DND-41 (cell line): ENCODE results near the gene SCRN1.

Experiments
- ATAC-seq: fragments of 200-7000 bp; cut with Tn5 transposase; 3 replicates; pipeline ENCODE4 v1.9.1; 2021; ENCODE audit warnings: low read depth; ENCODE audit not compliant: insufficient read depth
- DNase-seq: peaks from one replicate; pipeline ENCODE4 v3.0.0-alpha.2; 2020
- H2AFZ ChIP-seq: 2 replicates; pipeline ENCODE4 v1.6.0; 2012; ENCODE audit warnings: low read depth, low read length
- H3K27ac ChIP-seq: 2 replicates; pipeline ENCODE4 v1.5.1; 2012; ENCODE audit warnings: low read length, inconsistent platforms
- H3K27me3 ChIP-seq: fragments of 200-600 bp; sonication (generic); 2 replicates; pipeline ENCODE4 v1.6.0; 2012; ENCODE audit warnings: low read length, mild to moderate bottlenecking, inconsistent platforms; ENCODE audit not compliant: insufficient read depth, poor library complexity
- H3K36me3 ChIP-seq: 2 replicates; pipeline ENCODE4 v1.5.1; 2012; ENCODE audit warnings: low read length, inconsistent platforms; ENCODE audit not compliant: insufficient read depth
- H3K4me1 ChIP-seq: 2 replicates; pipeline ENCODE4 v1.5.1; 2012; ENCODE audit warnings: mild to moderate bottlenecking, low read length; ENCODE audit not compliant: insufficient read depth
- H3K4me2 ChIP-seq: 2 replicates; pipeline ENCODE4 v1.6.0; 2012; ENCODE audit warnings: mild to moderate bottlenecking, moderate library complexity, low read length, inconsistent platforms; ENCODE audit not compliant: insufficient read depth
- H3K4me3 ChIP-seq, 2 experiments: fragments of 200-600 bp in 1 of 2; shearing (Covaris generic) in 1 of 2; 2 replicates each; pipeline ENCODE4 v1.5.1; 2012 to 2016; ENCODE audit warnings: inconsistent platforms in 2 of 2, low read length in 2 of 2, mild to moderate bottlenecking in 2 of 2, low read depth in 1 of 2, moderate library complexity in 1 of 2
- H3K79me2 ChIP-seq: 2 replicates; pipeline ENCODE4 v1.6.0; 2012; ENCODE audit warnings: low read length, inconsistent platforms; ENCODE audit not compliant: insufficient read depth
- H3K9ac ChIP-seq: 2 replicates; pipeline ENCODE4 v1.6.0; 2012; ENCODE audit warnings: low read depth, mild to moderate bottlenecking, inconsistent platforms, low read length, moderate library complexity
- H3K9me3 ChIP-seq: 2 replicates; pipeline ENCODE4 v1.5.1; 2012; ENCODE audit warnings: low read length, moderate library complexity, mild to moderate bottlenecking, inconsistent platforms; ENCODE audit not compliant: insufficient read depth, severe bottlenecking
- H4K20me1 ChIP-seq: 2 replicates; pipeline ENCODE4 v1.6.0; 2012; ENCODE audit warnings: low read length; ENCODE audit not compliant: insufficient read depth
- EZH2 ChIP-seq: IDR thresholded peaks from 3 replicates; pipeline ENCODE4 v1.6.1; 2012; ENCODE audit warnings: borderline replicate concordance, low read depth, mild to moderate bottlenecking, moderate library complexity, low read length, inconsistent platforms; ENCODE audit not compliant: severe bottlenecking
- TF ChIP-seq, protein P1 (sequence below): IDR thresholded peaks from 2 replicates; pipeline ENCODE4 v1.5.1; 2012; ENCODE audit warnings: borderline replicate concordance, low read length, moderate library complexity, mild to moderate bottlenecking; ENCODE audit not compliant: poor library complexity, severe bottlenecking; ENCODE audit errors: extremely low read depth

SCRN1 gene

DNA sequence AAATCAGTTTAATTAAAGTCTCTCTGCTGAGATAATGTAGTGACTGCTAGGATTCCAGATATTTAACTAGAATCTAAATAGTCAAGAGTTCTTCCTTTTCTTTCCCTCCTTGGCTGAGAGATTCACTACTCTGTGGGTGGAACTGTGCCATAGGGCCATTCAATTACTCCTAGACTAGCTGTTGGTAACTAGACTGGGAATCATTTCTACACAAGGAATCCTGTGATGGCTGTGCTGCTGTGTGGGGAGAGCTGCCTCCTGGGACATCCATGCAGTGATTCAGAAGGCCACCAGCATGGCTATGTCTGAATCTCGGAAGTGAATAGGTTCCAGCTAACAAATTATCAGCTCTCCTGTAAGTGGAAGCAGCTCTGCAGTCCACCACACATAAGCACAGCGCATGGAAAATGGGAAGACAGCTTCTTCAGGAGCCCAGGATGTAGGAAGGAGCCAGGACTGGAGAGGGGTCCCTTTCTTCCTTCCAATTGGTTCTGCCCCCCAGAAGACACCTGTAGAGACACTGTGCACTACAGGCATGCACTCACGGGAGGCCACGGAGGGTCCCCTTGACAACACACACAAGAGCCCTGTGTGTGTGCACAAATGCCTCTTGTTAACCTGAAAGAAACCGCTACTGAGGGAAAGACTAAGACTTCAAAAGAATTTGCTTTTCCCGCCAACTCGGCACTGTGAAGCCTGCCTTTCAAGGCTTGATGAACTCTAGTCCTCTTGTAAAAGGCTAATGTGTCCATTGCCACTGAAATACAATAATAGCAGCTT lies 66.5 kb downstream of the SCRN1 start:
- no peak overlapping the region for H3K4me3 ChIP-seq
- 0 out of 2 replicates have a peak, but pooled peaks cover 3% of the 10 kb centered on the region for H4K20me1 ChIP-seq
- no peak overlapping the region for H3K9ac ChIP-seq
- TF ChIP-seq, protein P1, sequence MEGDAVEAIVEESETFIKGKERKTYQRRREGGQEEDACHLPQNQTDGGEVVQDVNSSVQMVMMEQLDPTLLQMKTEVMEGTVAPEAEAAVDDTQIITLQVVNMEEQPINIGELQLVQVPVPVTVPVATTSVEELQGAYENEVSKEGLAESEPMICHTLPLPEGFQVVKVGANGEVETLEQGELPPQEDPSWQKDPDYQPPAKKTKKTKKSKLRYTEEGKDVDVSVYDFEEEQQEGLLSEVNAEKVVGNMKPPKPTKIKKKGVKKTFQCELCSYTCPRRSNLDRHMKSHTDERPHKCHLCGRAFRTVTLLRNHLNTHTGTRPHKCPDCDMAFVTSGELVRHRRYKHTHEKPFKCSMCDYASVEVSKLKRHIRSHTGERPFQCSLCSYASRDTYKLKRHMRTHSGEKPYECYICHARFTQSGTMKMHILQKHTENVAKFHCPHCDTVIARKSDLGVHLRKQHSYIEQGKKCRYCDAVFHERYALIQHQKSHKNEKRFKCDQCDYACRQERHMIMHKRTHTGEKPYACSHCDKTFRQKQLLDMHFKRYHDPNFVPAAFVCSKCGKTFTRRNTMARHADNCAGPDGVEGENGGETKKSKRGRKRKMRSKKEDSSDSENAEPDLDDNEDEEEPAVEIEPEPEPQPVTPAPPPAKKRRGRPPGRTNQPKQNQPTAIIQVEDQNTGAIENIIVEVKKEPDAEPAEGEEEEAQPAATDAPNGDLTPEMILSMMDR = no peak
- TF ChIP-seq EZH2 = no peak
- no peaks in the 10 kb centered on the region for H3K4me1 ChIP-seq
- no peaks in the 10 kb centered on the region for H3K9me3 ChIP-seq
- no peaks in the 10 kb centered on the region for H3K36me3 ChIP-seq
- H3K79me2 ChIP-seq = no peaks in the 10 kb centered on the region
- H3K27me3 ChIP-seq = peaks cover 4% of the 10 kb centered on the region
- ATAC-seq (no peak), DNase-seq (no peak)
- no peak overlapping the region for H3K4me2 ChIP-seq
- H2AFZ ChIP-seq = no peak overlapping the region
- no peak overlapping the region for H3K27ac ChIP-seq

- Histone ChIP-seq H3K79me2 (no peaks in the 10 kb centered on the region), H2AFZ (no peak overlapping the region), H4K20me1 (0 out of 2 replicates have a peak, but pooled peaks cover 3% of the 10 kb centered on the region), H3K4me1 (no peaks in the 10 kb centered on the region), H3K27ac (no peak overlapping the region), H3K9ac (no peak overlapping the region), H3K9me3 (no peaks in the 10 kb centered on the region), H3K27me3 (peaks cover 4% of the 10 kb centered on the region), H3K36me3 (no peaks in the 10 kb centered on the region), H3K4me3 (no peak overlapping the region), H3K4me2 (no peak overlapping the region)
- TF ChIP-seq EZH2 = no peak
- TF ChIP-seq, protein P1 = peak; percentile 94
- DNase-seq (peak; percentile 69), ATAC-seq (peak; percentile 98)
Observed at GRCh38 chr7:29921404-29922010, 68.1 kb downstream of the SCRN1 start.

DNA sequence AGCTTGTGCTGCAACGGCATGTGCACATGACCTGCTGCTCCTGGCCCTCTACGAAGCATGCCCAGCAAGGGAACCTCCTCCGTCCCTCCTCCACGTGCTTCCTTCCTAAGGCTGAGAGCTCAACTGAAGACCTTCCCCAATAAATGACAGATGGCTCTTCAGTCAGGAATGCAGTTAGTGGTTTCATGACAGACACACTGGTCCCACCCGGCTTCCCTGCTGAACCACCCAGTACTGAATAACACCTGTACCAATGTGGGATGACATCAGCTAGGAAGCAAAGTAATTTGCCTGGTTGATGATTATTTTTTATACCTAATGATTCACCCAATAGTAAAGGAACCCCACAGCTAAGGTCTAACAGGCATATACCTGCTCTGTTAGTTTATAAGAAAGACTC lies 69.1 kb downstream of the SCRN1 start:
- H3K9ac ChIP-seq = no peak overlapping the region
- no peak overlapping the region for H3K4me3 ChIP-seq
- H3K79me2 ChIP-seq = no peaks in the 10 kb centered on the region
- no peak overlapping the region for H3K4me2 ChIP-seq
- no peak overlapping the region for H3K27ac ChIP-seq
- no peaks in the 10 kb centered on the region for H3K9me3 ChIP-seq
- H3K27me3 ChIP-seq = peaks cover 4% of the 10 kb centered on the region
- no peaks in the 10 kb centered on the region for H3K4me1 ChIP-seq
- H3K36me3 ChIP-seq = no peaks in the 10 kb centered on the region
- ATAC-seq = no peak
- no peak for DNase-seq
- H4K20me1 ChIP-seq = 0 out of 2 replicates have a peak, but pooled peaks cover 3% of the 10 kb centered on the region
- TF ChIP-seq EZH2 = no peak
- TF ChIP-seq, protein P1 = no peak
- no peak overlapping the region for H2AFZ ChIP-seq
